Tibial nerve (tissue), 4 donors: ENCODE results near the gene SCO1. TPM values are rescaled to one million over a fixed set of nuclear protein-coding genes. Genes with fewer than 3 reads are reported as not detected.

ENCODE experiments used
- DNase-seq, 2 donors: peaks; one replicate each; pipeline ENCODE4 v3.0.0-alpha.2; 2019; ENCODE audit warnings: low spot score in 2 of 2
- H3K27ac ChIP-seq, 4 donors: fragments of 200-600 bp; sonication (generic) in 3 of 4; one replicate each; pipeline ENCODE4 v1.5.1; 2017 to 2019; ENCODE audit warnings: mild to moderate bottlenecking in 1 of 4
- H3K27me3 ChIP-seq, 2 donors: fragments of 200-600 bp; sonication (generic) in 1 of 2; one replicate each; pipeline versions ENCODE4 v1.5.1 to v1.6.0; 2017 to 2019
- H3K36me3 ChIP-seq, 3 donors: fragments of 200-600 bp; sonication (generic); one replicate each; pipeline ENCODE4 v1.5.1; 2018 to 2019
- H3K4me1 ChIP-seq, 4 donors: fragments of 200-600 bp; sonication (generic) in 3 of 4; one replicate each; pipeline ENCODE4 v1.5.1; 2017 to 2019
- H3K4me3 ChIP-seq, 4 donors: fragments of 200-600 bp; sonication (generic) in 3 of 4; one replicate each; pipeline ENCODE4 v1.5.1; 2017 to 2019; ENCODE audit warnings: mild to moderate bottlenecking in 1 of 4, moderate library complexity in 1 of 4
- H3K9me3 ChIP-seq, 4 donors: fragments of 200-600 bp; sonication (generic) in 3 of 4; one replicate each; pipeline ENCODE4 v1.5.1; 2017 to 2019
- CTCF ChIP-seq, 5 experiments: fragments of 200-600 bp in 3 of 5; fragments of 450-650 bp in 2 of 5; sonication (generic) in 3 of 5; IDR thresholded peaks; one replicate each; pipeline ENCODE4 v1.5.1; 2016 to 2019; ENCODE audit warnings: antibody characterized with exemption in 5 of 5, mild to moderate bottlenecking in 3 of 5, moderate library complexity in 2 of 5
- EP300 ChIP-seq, 2 donors: sonication (generic); formaldehyde crosslinking; IDR thresholded peaks; one replicate each; pipeline ENCODE4 v1.6.1; 2017; ENCODE audit warnings: antibody characterized with exemption in 2 of 2, mild to moderate bottlenecking in 1 of 2
- POLR2A ChIP-seq, 2 donors: fragments of 450-650 bp; IDR thresholded peaks; one replicate each; pipeline ENCODE4 v1.6.1; 2017; ENCODE audit warnings: antibody characterized with exemption in 2 of 2, mild to moderate bottlenecking in 2 of 2, moderate library complexity in 2 of 2
- WGBS, 2 donors: methylation state at CpG; one replicate each; pipeline ENCODE4 v1.1.5; 2018; 5-methylcytosine and 5-hydroxymethylcytosine counted together
- total RNA-seq, 4 donors: library from RNA; depleted of rRNA; stranded (reverse); fragments of >200 nt; gene quantifications; one replicate each; pipeline ENCODE4 v1.1.0, GENCODE V29; 2016

SCO1 gene
- total RNA-seq, 4 donors from 2014 or later = 17.0 to 26.5 (median 19.5) TPM

- Histone ChIP-seq H3K36me3 (peaks cover 0 to 8% (median 0%) of the 10 kb centered on the region in 3 donors), H3K4me1 (no peaks in the 10 kb centered on the region), H3K9me3 (no peaks in the 10 kb centered on the region), H3K4me3 (no peak overlapping the region), H3K27ac (no peak overlapping the region), H3K27me3 (no peaks in the 10 kb centered on the region)
- TF ChIP-seq EP300 (IDR thresholded peaks at IDR 0.05) = no peak
- TF ChIP-seq CTCF (IDR thresholded peaks at IDR 0.05) = no peak
- no peak for TF ChIP-seq POLR2A (IDR thresholded peaks at IDR 0.05)
- 73 to 75% methylated on average over 5 of the region's 5 CpGs for WGBS, 2 donors
- no peak for DNase-seq
Measured at GRCh38 chr17:10666906-10667305, 30.4 kb downstream of the SCO1 start.

GRCh38 chr17:10664571-10664970 is 32.8 kb downstream of the SCO1 start:
- H3K36me3 ChIP-seq = peaks cover 0 to 23% (median 0%) of the 10 kb centered on the region in 3 donors
- H3K27me3 ChIP-seq = no peaks in the 10 kb centered on the region
- H3K9me3 ChIP-seq = no peaks in the 10 kb centered on the region
- H3K4me3 ChIP-seq = no peak overlapping the region
- no peaks in the 10 kb centered on the region for H3K4me1 ChIP-seq
- TF ChIP-seq POLR2A (IDR thresholded peaks at IDR 0.05) = no peak
- no peak for TF ChIP-seq CTCF (IDR thresholded peaks at IDR 0.05)
- TF ChIP-seq EP300 (IDR thresholded peaks at IDR 0.05) = no peak
- WGBS, 2 donors = 90 to 91% methylated on average over 9 of the region's 9 CpGs
- no peak overlapping the region for H3K27ac ChIP-seq
- DNase-seq = no peak

- Histone ChIP-seq H3K27me3 (no peaks in the 10 kb centered on the region), H3K4me1 (no peaks in the 10 kb centered on the region), H3K9me3 (no peaks in the 10 kb centered on the region), H3K36me3 (peaks cover 0 to 36% (median 0%) of the 10 kb centered on the region in 3 donors), H3K27ac (no peak overlapping the region), H3K4me3 (no peak overlapping the region)
- no peak for DNase-seq
- 78 to 89% methylated on average over 6 of the region's 6 CpGs for WGBS, 2 donors
- TF ChIP-seq EP300 (IDR thresholded peaks at IDR 0.05) = no peak
- no peak for TF ChIP-seq CTCF (IDR thresholded peaks at IDR 0.05)
- no peak for TF ChIP-seq POLR2A (IDR thresholded peaks at IDR 0.05)
Measured at GRCh38 chr17:10663231-10663630, 34.1 kb downstream of the SCO1 start.

- 68 to 69% methylated on average over 10 of the region's 10 CpGs for WGBS, 2 donors
- DNase-seq = no peak
- H3K27ac ChIP-seq = no peak overlapping the region
- H3K9me3 ChIP-seq = no peaks in the 10 kb centered on the region
- no peak overlapping the region for H3K4me3 ChIP-seq
- no peaks in the 10 kb centered on the region for H3K27me3 ChIP-seq
- H3K4me1 ChIP-seq = no peaks in the 10 kb centered on the region
- TF ChIP-seq EP300 (IDR thresholded peaks at IDR 0.05) = no peak
- no peak for TF ChIP-seq CTCF (IDR thresholded peaks at IDR 0.05)
- TF ChIP-seq POLR2A (IDR thresholded peaks at IDR 0.05) = no peak
- peaks cover 0 to 41% (median 0%) of the 10 kb centered on the region in 3 donors for H3K36me3 ChIP-seq
Measured at GRCh38 chr17:10661437-10661836, 35.9 kb downstream of the SCO1 start.

GRCh38 chr17:10657879-10658278 is 39.5 kb downstream of the SCO1 start:
- TF ChIP-seq EP300 (IDR thresholded peaks at IDR 0.05) (no peak), POLR2A (IDR thresholded peaks at IDR 0.05) (no peak), CTCF (IDR thresholded peaks at IDR 0.05) (no peak)
- Histone ChIP-seq H3K4me3 (no peak overlapping the region), H3K9me3 (no peaks in the 10 kb centered on the region), H3K27me3 (no peaks in the 10 kb centered on the region), H3K4me1 (no peaks in the 10 kb centered on the region), H3K27ac (no peak overlapping the region), H3K36me3 (peaks cover 0 to 34% (median 0%) of the 10 kb centered on the region in 3 donors)
- DNase-seq = no peak
- 69% methylated on average over 10 of the region's 10 CpGs for WGBS, 2 donors
